Measurements from ENCODE around the gene USP9X. TPM values are rescaled to one million over a fixed set of nuclear protein-coding genes. Genes with fewer than 3 reads are reported as not detected.
"Not testable (repeated sequence)": the region's sequence is repeated elsewhere in the genome, so short reads cannot be mapped to it uniquely, and the experiment has no call there.

Gene USP9X
- total RNA-seq, 4 donors from 2014 or later = 57.2 to 85.9 (median 65.2) TPM

DNA sequence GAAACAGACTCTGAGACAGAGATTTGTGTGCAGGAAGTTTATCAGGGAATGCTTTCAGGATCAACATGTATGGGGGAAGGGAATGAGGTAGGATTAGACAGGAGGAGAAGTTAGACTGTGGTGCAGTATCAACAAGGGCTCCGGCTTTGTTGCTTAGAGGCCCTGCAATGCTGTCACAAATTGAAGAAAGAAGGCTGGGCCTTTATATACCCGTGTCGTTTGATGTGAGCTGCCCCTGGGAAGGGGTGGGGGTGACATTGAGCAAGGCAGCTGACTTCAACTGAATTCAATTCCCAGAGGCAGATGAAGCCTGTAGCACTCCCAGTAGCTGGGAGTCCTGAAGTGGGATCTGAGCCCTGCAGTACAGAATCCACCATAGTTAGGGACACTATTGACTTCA is 29.5 kb upstream of the USP9X start:
- H3K4me3 ChIP-seq = no peak overlapping the region
- no peaks in the 10 kb centered on the region for H3K9me3 ChIP-seq
- no peak overlapping the region for H3K27ac ChIP-seq
- no peak for DNase-seq (ENCODE audit: low spot score in 2 of 2)
- H3K36me3 ChIP-seq = no peaks in the 10 kb centered on the region
- TF ChIP-seq POLR2AphosphoS5 (IDR thresholded peaks at IDR 0.05) = no peak
- TF ChIP-seq POLR2A (IDR thresholded peaks at IDR 0.05) = no peak
- TF ChIP-seq EP300 (IDR thresholded peaks at IDR 0.05) = no peak
- TF ChIP-seq, protein P1, sequence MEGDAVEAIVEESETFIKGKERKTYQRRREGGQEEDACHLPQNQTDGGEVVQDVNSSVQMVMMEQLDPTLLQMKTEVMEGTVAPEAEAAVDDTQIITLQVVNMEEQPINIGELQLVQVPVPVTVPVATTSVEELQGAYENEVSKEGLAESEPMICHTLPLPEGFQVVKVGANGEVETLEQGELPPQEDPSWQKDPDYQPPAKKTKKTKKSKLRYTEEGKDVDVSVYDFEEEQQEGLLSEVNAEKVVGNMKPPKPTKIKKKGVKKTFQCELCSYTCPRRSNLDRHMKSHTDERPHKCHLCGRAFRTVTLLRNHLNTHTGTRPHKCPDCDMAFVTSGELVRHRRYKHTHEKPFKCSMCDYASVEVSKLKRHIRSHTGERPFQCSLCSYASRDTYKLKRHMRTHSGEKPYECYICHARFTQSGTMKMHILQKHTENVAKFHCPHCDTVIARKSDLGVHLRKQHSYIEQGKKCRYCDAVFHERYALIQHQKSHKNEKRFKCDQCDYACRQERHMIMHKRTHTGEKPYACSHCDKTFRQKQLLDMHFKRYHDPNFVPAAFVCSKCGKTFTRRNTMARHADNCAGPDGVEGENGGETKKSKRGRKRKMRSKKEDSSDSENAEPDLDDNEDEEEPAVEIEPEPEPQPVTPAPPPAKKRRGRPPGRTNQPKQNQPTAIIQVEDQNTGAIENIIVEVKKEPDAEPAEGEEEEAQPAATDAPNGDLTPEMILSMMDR (IDR thresholded peaks at IDR 0.05) = no peak
- no peaks in the 10 kb centered on the region for H3K27me3 ChIP-seq
- WGBS = 46% methylated on average over 3 of the region's 3 CpGs
- no peaks in the 10 kb centered on the region for H3K4me1 ChIP-seq

DNA sequence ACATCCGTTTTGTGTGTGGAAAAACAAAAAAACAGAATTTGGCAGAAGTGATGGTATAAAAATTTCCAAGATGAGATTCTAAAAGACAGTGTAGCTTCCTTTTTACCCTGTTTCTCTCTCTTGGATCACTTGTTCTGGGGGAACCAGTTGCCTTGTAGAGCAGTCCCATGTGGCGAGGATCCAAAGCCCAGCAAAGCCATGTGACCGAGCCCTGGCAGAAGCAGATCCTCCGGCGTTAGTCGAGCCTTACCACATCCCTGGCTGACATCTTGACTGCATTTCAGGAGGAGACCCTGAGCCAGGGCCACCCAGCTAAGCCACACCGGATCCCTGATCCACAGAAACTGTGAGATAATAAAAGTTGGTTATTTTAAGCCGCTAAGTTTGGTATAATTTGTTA is 22.0 kb upstream of the USP9X start:
- H3K4me1 ChIP-seq; H3K4me3 ChIP-seq; H3K27me3 ChIP-seq; H3K9me3 ChIP-seq; H3K27ac ChIP-seq; DNase-seq (ENCODE audit: low spot score in 2 of 2); H3K36me3 ChIP-seq: not testable (repeated sequence)
- WGBS = 74% methylated on average over 8 of the region's 8 CpGs

DNA sequence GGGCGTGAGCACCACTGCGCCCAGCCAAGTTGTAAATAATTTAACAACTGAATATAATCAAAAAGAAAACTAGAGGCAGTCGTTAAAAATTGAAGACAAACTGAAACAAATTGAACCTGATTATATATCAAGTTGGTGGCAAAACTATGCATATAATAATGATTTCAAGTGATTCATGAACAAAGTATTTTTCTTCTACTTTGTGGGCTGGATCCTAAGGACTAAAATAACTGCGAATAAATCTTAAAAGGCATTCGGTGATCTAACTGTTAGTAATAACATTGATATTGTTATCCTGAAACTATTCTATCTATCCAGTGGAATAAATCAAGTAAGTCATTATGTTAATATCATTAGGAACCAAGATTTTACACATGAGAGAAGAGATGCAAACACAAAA is 21.2 kb upstream of the USP9X start:
- Histone ChIP-seq H3K4me3 (no peak overlapping the region), H3K4me1 (no peaks in the 10 kb centered on the region), H3K36me3 (no peaks in the 10 kb centered on the region), H3K27me3 (no peaks in the 10 kb centered on the region), H3K9me3 (no peaks in the 10 kb centered on the region), H3K27ac (no peak overlapping the region)
- 75% methylated on average over 5 of the region's 5 CpGs for WGBS
- TF ChIP-seq, protein P1 (IDR thresholded peaks at IDR 0.05) = no peak
- TF ChIP-seq POLR2AphosphoS5 (IDR thresholded peaks at IDR 0.05) (no peak), POLR2A (IDR thresholded peaks at IDR 0.05) (no peak), EP300 (IDR thresholded peaks at IDR 0.05) (no peak)
- no peak for DNase-seq (ENCODE audit: low spot score in 2 of 2)

DNA sequence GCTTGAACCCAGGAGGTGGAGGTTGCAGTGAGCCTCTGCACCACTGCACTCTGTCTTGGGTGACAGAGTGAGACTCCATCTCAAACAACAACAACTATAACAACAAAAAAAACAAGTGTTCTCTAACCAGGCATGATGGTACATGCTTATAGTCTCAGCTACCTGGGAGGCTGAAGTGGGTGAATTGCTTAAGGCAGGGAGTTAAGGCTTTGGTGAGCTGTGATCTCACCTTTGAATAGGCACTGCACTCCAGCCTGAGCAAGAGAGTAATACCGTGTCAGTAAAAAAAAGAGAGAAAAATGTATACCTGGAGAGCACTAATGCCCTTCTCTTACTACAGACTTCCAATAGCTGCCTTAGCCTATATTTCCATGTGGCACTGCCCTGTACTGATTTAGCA is 18.9 kb upstream of the USP9X start:
- Histone ChIP-seq H3K36me3 (no peaks in the 10 kb centered on the region), H3K4me1 (no peaks in the 10 kb centered on the region), H3K9me3 (no peaks in the 10 kb centered on the region), H3K27me3 (no peaks in the 10 kb centered on the region), H3K27ac (no peak overlapping the region), H3K4me3 (no peak overlapping the region)
- 74% methylated on average over 1 of the region's 1 CpG for WGBS
- no peak for DNase-seq (ENCODE audit: low spot score in 2 of 2)
- TF ChIP-seq, protein P1 (IDR thresholded peaks at IDR 0.05) = no peak
- no peak for TF ChIP-seq EP300 (IDR thresholded peaks at IDR 0.05)
- TF ChIP-seq POLR2AphosphoS5 (IDR thresholded peaks at IDR 0.05) = no peak
- no peak for TF ChIP-seq POLR2A (IDR thresholded peaks at IDR 0.05)

DNA sequence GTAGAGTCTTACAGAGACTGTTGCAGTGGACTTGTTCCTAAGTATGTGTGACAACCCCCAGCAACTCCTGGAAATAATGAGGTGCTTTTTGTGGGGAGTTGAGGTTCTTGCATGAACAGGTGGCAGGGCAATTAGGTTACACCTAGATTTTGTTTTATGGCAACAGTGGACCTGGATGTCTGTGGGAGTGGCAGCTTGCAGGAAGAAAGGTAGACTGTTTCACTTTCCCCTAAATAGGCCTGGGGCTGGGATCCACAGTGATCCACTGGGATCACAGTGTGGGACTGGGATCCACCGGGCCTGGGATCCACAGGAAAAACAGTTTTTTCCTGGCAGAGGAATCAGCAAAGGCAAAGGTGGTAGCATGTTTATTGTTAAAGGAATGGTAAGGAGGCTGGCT is 18.3 kb upstream of the USP9X start:
- 55% methylated on average over 1 of the region's 1 CpG for WGBS
- Histone ChIP-seq H3K9me3 (no peaks in the 10 kb centered on the region), H3K27ac (no peak overlapping the region), H3K36me3 (no peaks in the 10 kb centered on the region), H3K4me1 (no peaks in the 10 kb centered on the region), H3K4me3 (no peak overlapping the region), H3K27me3 (no peaks in the 10 kb centered on the region)
- TF ChIP-seq, protein P1 (IDR thresholded peaks at IDR 0.05) = no peak
- no peak for TF ChIP-seq EP300 (IDR thresholded peaks at IDR 0.05)
- DNase-seq (ENCODE audit: low spot score in 2 of 2) = no peak

DNA sequence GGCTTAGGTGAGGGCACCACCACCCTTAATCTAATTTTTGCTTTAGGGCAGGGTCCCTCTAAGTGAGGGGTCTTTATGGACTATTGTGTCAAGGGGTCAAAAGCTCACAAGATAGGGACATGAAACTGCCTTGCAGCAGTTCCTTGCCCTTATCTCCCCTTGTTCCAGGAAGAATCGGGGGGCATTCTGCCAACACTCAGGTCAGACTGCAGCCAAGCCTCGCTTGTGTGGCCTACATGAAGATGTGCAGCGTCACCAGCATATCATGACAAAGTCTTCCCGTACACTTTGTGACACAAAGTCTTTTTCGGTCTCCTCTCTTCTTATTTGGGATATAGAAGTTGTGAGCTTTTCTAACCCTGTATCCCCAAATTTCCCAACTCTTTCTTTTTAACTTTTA is 17.5 kb upstream of the USP9X start:
- no peak for DNase-seq (ENCODE audit: low spot score in 2 of 2)
- no peaks in the 10 kb centered on the region for H3K9me3 ChIP-seq
- H3K36me3 ChIP-seq = no peaks in the 10 kb centered on the region
- TF ChIP-seq POLR2A (IDR thresholded peaks at IDR 0.05) (no peak), EP300 (IDR thresholded peaks at IDR 0.05) (no peak), POLR2AphosphoS5 (IDR thresholded peaks at IDR 0.05) (no peak)
- TF ChIP-seq, protein P1 (IDR thresholded peaks at IDR 0.05) = no peak
- no peak overlapping the region for H3K27ac ChIP-seq
- H3K27me3 ChIP-seq = no peaks in the 10 kb centered on the region
- no peak overlapping the region for H3K4me3 ChIP-seq
- WGBS = 85% methylated on average over 5 of the region's 5 CpGs
- H3K4me1 ChIP-seq = no peaks in the 10 kb centered on the region

Measured in suprapubic skin (tissue), 4 donors.